NAMALWA (cell line): ENCODE results near the gene SRXN1.

Experiments
- DNase-seq: peaks from one replicate; pipeline ENCODE4 v3.0.0-alpha.2; 2015; ENCODE audit warnings: low spot score

The SRXN1 gene

DNA sequence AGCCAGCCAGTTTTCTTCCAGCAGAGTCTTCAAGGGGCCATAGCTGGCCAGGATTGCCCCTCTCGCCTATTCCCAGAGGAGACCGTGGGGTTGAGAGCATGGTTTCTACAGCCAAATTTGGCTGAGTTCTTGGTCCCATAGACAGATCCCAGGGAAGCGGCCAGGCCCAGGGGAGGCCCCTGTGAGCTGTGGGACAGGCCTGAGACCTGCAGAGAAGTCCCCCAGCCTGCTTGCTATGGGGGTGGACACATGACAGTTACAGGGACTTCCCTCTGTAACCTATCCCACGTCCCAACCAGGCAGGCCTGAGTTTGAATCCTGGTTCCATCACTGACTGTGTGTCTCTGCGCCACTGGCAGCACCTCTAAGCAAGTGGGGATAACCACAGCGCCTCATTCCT is 45.5 kb downstream of the SRXN1 start:
- DNase-seq, result no peak

DNA sequence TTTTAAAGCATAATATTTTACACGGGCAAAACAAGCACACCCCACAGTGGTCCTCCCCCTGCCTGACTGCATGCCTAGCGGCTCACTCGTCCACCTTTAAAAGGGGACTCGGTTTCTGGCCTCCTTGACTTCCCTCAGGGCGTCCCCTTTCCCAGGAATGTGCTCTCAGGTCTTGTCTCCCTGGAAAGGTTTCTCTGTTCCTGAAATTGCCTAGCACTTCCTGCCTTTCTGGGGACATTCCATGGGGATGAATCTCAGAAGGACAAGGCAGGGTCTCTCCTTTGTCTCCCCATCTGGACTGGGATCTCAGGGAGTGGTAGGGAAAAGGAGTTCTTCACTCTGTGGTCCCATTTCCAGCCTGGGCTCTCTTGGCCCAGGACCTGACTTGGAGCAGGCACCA is 47.8 kb downstream of the SRXN1 start:
- no peak for DNase-seq

DNA sequence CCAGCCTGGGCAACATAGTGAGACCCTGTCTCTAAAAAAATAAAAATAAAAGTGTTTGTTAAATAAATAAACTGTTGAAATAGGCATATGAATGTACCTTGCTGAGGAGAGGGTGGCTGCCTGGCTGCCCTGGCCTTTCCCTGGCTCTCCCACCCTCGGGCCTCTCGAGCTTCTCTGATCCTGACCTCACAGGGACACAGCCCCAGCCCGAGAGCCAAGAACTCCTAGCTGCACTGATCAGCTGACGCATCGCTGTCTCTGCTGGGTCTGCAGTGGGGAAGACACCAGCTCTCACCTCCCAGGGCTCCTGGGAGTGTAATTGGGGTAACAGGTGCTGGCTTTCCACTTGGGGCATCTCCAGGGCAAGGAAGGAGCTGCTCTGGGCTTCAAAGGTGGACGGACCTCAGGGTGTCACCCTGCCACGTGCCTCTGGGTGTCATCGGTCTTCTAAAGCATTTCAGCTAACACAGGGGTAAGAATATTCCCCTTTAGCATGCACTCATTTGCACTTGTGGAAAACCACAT is 49.8 kb downstream of the SRXN1 start:
- no peak for DNase-seq

DNA sequence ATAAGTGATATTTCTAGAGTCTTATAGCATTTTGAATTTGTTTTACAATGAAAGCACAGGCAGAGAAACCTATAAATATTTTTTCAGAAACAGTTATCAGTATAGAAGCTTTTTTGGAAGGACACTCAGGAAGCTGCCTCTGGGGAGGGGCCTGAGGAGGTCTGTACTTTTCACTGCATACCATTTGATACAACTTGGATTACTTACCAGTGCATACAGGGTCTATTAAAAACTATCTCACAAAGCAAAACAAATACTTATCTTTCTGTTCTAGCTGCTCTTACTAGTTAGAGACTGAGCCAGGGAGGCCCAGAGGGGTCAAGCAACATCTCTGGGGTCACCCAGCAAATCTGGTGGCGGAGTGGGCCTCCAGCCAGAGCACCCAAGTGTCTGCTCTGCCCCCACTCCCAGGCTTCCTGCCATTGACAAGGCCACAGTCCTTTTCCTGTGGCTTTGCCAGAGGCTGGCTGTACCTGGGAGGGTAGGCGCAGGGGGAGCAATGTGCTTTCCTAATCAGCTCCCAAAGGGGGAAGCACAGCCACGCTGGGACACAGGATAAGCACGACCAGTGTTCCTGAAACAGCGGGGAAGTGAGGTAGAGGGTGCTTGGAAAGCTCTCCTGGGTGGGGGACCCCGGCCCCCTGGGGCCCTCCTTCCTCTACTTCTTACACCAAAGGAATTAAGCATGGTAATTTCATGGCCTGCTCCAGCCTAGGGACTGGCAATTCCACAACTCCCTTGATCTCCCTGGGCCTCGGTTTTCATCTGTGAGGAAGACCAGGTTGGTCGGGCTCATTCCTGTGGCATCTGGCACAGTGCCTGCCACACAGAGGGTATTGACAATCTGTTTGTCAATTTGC is 50.7 kb downstream of the SRXN1 start:
- no peak for DNase-seq

DNA sequence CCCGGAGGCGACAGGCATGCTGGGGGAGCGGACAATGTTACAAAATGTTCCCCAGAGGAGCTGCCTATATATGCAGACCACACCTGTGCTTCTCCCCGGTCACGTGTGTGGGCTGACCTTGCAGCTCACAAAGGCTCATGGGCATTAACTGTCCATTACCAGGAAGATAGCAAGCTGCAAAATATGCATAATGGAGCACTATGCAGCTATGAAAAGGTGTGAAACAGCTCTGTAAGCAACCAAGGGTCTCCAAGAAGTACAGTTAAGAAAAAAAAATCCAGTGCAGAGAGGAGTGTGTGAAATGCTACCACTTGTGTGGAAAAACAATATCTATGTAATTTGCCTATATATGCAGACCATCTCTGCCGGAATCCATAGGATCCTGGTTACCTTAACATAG is 52.3 kb downstream of the SRXN1 start:
- no peak for DNase-seq

DNA sequence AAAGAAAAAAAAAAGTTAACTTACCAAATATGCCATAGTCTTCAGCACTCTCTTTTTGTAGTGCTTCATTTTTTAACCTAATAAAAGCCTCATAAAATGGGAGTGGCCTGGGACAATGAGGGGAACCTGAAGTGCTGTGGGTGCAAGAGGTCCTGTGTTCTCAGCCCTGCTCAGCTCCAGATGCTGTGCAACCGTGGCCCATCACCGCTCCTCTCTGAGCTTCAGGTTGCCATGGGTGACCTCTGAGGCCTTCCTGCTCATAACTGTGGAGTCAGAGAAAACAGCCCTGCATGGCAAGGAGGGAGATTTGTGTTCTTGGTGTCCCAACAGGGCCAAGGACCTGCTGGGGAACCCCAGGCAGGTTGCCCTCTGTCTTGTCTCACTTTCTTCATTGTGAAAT is 52.9 kb downstream of the SRXN1 start:
- DNase-seq, result no peak

DNA sequence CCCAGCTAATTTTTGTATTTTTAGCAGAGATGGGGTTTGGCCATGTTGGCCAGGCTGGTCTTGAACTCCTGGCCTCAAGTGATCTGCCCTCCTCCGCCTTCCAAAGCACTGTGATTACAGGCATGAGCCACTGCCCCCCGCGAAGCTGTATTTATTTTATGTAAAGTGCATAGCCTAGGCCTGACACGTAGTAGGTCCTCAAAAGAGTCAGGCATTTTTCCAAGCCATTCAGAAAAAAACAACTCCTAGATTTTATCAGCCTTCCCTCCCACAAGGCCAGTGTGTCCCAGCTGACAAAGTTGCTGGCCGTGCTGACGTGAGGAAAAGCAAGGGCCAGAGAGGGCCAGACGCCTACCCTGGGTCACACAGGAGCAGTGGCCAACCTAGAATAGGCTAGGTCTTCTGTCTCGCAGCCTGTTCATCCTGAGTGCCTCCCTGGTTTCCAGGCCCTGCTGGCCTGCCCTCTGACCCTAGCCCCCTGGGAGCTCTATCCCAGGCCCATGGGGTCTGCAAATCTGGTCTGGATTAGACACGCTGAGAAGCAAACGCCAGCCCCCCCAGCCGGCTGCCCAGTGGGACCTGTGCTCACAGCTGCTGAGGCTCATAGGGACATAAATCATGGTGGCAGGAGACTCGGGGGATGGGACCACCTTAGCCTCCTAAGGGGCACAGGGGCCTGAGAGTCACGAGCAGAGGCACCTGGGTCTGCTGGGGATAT is 54.7 kb downstream of the SRXN1 start:
- no peak for DNase-seq

DNA sequence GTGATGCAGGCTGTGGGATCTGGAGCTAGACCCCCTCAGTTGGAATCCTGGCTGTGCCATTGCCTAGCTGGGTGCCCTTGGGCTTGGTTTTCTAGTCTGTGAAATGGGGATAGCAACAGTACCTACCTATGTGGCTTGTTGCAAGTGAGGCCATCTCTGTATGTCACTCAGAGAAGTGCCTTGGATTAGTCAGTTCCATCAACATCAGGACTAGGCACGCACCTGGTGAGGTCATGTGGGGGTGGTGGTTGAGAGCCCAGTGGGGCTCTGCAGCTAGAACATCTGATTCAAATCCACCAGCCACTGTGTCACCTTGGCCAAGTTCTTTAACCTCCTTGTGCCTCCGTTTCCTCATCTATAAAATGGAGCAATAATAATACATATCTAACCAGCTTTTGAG is 55.4 kb downstream of the SRXN1 start:
- DNase-seq, result no peak
